ENCODE data around the gene GDF9. TPM values are rescaled to one million over a fixed set of nuclear protein-coding genes. Genes with fewer than 3 reads are reported as not detected.

Gene GDF9
- total RNA-seq, 3 donors from 2014 or later: 0.33 to 0.64 (median 0.44) TPM

- Histone ChIP-seq H3K4me3 (no peak overlapping the region), H3K9me3 (no peaks in the 10 kb centered on the region), H3K36me3 (no peaks in the 10 kb centered on the region), H3K27me3 (no peaks in the 10 kb centered on the region), H3K4me1 (peaks cover 0 to 9% of the 10 kb centered on the region in 2 donors), H3K27ac (peak overlapping the region in 1 of 2 donors; percentile 95)
- DNase-seq (ENCODE audit: low spot score in 2 of 2): no peak
- intact Hi-C loops (cut with DNase I; ENCODE audit: low total_unique reads): no loop called here
- TF ChIP-seq POLR2A (IDR thresholded peaks at IDR 0.05): no peak
- TF ChIP-seq CTCF (IDR thresholded peaks at IDR 0.05): no peak
- TF ChIP-seq POLR2AphosphoS5 (IDR thresholded peaks at IDR 0.05): no peak
Observed at GRCh38 chr5:132868754-132869153, 2.5 kb upstream of the GDF9 start.

GRCh38 chr5:132867046-132867451, 780 bp upstream of the GDF9 start:
- H3K27me3 ChIP-seq: no peaks in the 10 kb centered on the region
- DNase-seq (ENCODE audit: low spot score in 2 of 2): no peak
- intact Hi-C loops (cut with DNase I; ENCODE audit: low total_unique reads): no loop called here
- peaks cover 0 to 9% of the 10 kb centered on the region in 2 donors for H3K4me1 ChIP-seq
- no peaks in the 10 kb centered on the region for H3K9me3 ChIP-seq
- H3K4me3 ChIP-seq: peak overlapping the region; percentile 76 to 96 (median 80)
- TF ChIP-seq CTCF (IDR thresholded peaks at IDR 0.05) (no peak), POLR2A (IDR thresholded peaks at IDR 0.05) (no peak), POLR2AphosphoS5 (IDR thresholded peaks at IDR 0.05) (no peak)
- H3K36me3 ChIP-seq: no peaks in the 10 kb centered on the region
- H3K27ac ChIP-seq: peak overlapping the region; percentile 95

- H3K4me1 ChIP-seq: peaks cover 0 to 9% of the 10 kb centered on the region in 2 donors
- DNase-seq (ENCODE audit: low spot score in 2 of 2): no peak
- peak overlapping the region; percentile 95 for H3K27ac ChIP-seq
- intact Hi-C loops (cut with DNase I; ENCODE audit: low total_unique reads): loop anchor here (1.0 kb wide), 2 partner anchors 13 to 37 kb away; no protein-coding TSS in a partner anchor
- no peaks in the 10 kb centered on the region for H3K9me3 ChIP-seq
- H3K27me3 ChIP-seq: no peaks in the 10 kb centered on the region
- TF ChIP-seq POLR2A (IDR thresholded peaks at IDR 0.05): no peak
- TF ChIP-seq POLR2AphosphoS5 (IDR thresholded peaks at IDR 0.05): no peak
- TF ChIP-seq CTCF (IDR thresholded peaks at IDR 0.05): no peak
- no peaks in the 10 kb centered on the region for H3K36me3 ChIP-seq
- H3K4me3 ChIP-seq: peak overlapping the region; percentile 76 to 96 (median 80)
Observed at GRCh38 chr5:132865668-132866341, 464 bp downstream of the GDF9 start.

- Histone ChIP-seq H3K4me1 (no peaks in the 10 kb centered on the region), H3K36me3 (no peaks in the 10 kb centered on the region), H3K27me3 (no peaks in the 10 kb centered on the region), H3K4me3 (no peak overlapping the region), H3K27ac (no peak overlapping the region), H3K9me3 (no peaks in the 10 kb centered on the region)
- intact Hi-C loops (cut with DNase I; ENCODE audit: low total_unique reads): no loop called here
- TF ChIP-seq POLR2AphosphoS5 (IDR thresholded peaks at IDR 0.05) (no peak), POLR2A (IDR thresholded peaks at IDR 0.05) (no peak)
- DNase-seq (ENCODE audit: low spot score in 2 of 2): no peak
Observed at GRCh38 chr5:132860742-132861141, 5.5 kb downstream of the GDF9 start.

GRCh38 chr5:132859889-132860437, 6.3 kb downstream of the GDF9 start:
- intact Hi-C loops (cut with DNase I; ENCODE audit: low total_unique reads): no loop called here
- no peak for TF ChIP-seq POLR2AphosphoS5 (IDR thresholded peaks at IDR 0.05)
- no peak for TF ChIP-seq CTCF (IDR thresholded peaks at IDR 0.05)
- TF ChIP-seq POLR2A (IDR thresholded peaks at IDR 0.05): no peak
- Histone ChIP-seq H3K27ac (no peak overlapping the region), H3K27me3 (no peaks in the 10 kb centered on the region), H3K4me3 (no peak overlapping the region), H3K36me3 (no peaks in the 10 kb centered on the region), H3K9me3 (no peaks in the 10 kb centered on the region), H3K4me1 (no peaks in the 10 kb centered on the region)
- DNase-seq (ENCODE audit: low spot score in 2 of 2): no peak

All from breast epithelium (tissue), 4 donors.